ENCODE results near the gene DPP10.

The DPP10 gene

GRCh38 chr2:114949228-114949804 is 506.9 kb downstream of the DPP10 start (continued):
- TF ChIP-seq PRDM4 (tag by site-specific recombination; IDR thresholded peaks at IDR 0.05): no peak

GRCh38 chr2:114960389-114960788 is 517.9 kb downstream of the DPP10 start:
- TF ChIP-seq ZNF114 (tag by site-specific recombination; IDR thresholded peaks at IDR 0.05): no peak
- no peak for TF ChIP-seq ZNF792 (tag by site-specific recombination; IDR thresholded peaks at IDR 0.05)
- no peak for TF ChIP-seq ZNF658 (tag by site-specific recombination; IDR thresholded peaks at IDR 0.05)
- no peak for TF ChIP-seq ZNF501 (tag by site-specific recombination; IDR thresholded peaks at IDR 0.05)
- no peak for TF ChIP-seq SP7 (tag by site-specific recombination; IDR thresholded peaks at IDR 0.05)
- no peak for TF ChIP-seq ZNF175 (tag by site-specific recombination; IDR thresholded peaks at IDR 0.05)
- no peak for TF ChIP-seq ZNF510 (tag by site-specific recombination; IDR thresholded peaks at IDR 0.05; ENCODE audit: insufficient replicate concordance)
- TF ChIP-seq ZNF585B (tag by site-specific recombination; IDR thresholded peaks at IDR 0.05): no peak
- TF ChIP-seq ZBTB48 (tag by site-specific recombination; IDR thresholded peaks at IDR 0.05): no peak
- TF ChIP-seq ZNF548 (tag by site-specific recombination; IDR thresholded peaks at IDR 0.05): no peak
- no peak for TF ChIP-seq ZNF768 (tag by site-specific recombination; IDR thresholded peaks at IDR 0.05)
- no peak for TF ChIP-seq ZNF747 (tag by site-specific recombination; IDR thresholded peaks at IDR 0.05)
- no peak for TF ChIP-seq ZNF335 (tag by site-specific recombination; conservative IDR thresholded peaks at IDR 0.05)
- no peak for TF ChIP-seq ZNF423 (tag by site-specific recombination; IDR thresholded peaks at IDR 0.05)
- TF ChIP-seq ZNF692 (tag by site-specific recombination; IDR thresholded peaks at IDR 0.05): no peak
- TF ChIP-seq ZNF521 (tag by site-specific recombination; IDR thresholded peaks at IDR 0.05): no peak
- no peak for TF ChIP-seq ZNF223 (tag by site-specific recombination; IDR thresholded peaks at IDR 0.05)
- no peak for TF ChIP-seq ZNF37A (tag by site-specific recombination; IDR thresholded peaks at IDR 0.05)
- TF ChIP-seq KLF17 (tag by site-specific recombination; IDR thresholded peaks at IDR 0.05): no peak
- no peak for TF ChIP-seq ZNF26 (tag by site-specific recombination; IDR thresholded peaks at IDR 0.05)
- no peak overlapping the region for H3K27ac ChIP-seq (ENCODE audit: extremely low read depth, low read depth, low read length)
- H3K9me3 ChIP-seq (ENCODE audit: control insufficient read depth, insufficient read depth, low read depth, low read length): no peaks in the 10 kb centered on the region
- H3K4me1 ChIP-seq (ENCODE audit: control insufficient read depth, insufficient read depth, low read length): no peaks in the 10 kb centered on the region
- no peaks in the 10 kb centered on the region for H3K36me3 ChIP-seq (ENCODE audit: control insufficient read depth in 2 of 2, insufficient read depth in 1 of 2, low read length in 2 of 2)
- H3K4me3 ChIP-seq (ENCODE audit: low read depth, low read length): no peak overlapping the region
- CTCF ChIA-PET: no interaction called here
- POLR2A ChIA-PET: no interaction called here
